Stimulated activated naive CD8-positive, alpha-beta T cell treated with anti-CD3 and anti-CD28 coated beads, Interleukin-15, Interleukin-2, amounts not matched to agents 100 ng/mL and 50 ng/mL, for 24 hours (primary cell): ENCODE results near the gene AHNAK.
"Not testable (repeated sequence)": the region's sequence is repeated elsewhere in the genome, so short reads cannot be mapped to it uniquely, and the experiment has no call there.

Source experiments
- H3K27ac Mint-ChIP-seq: one replicate; pipeline ENCODE4 v1.8.0; 2021; ENCODE audit warnings: mild to moderate bottlenecking, mixed read lengths
- H3K27me3 Mint-ChIP-seq: one replicate; pipeline ENCODE4 v1.8.0; 2021; ENCODE audit warnings: mixed read lengths
- H3K36me3 Mint-ChIP-seq: one replicate; pipeline ENCODE4 v1.8.0; 2021; ENCODE audit warnings: low read depth, mixed read lengths
- H3K4me1 Mint-ChIP-seq: one replicate; pipeline ENCODE4 v1.8.0; 2021; ENCODE audit warnings: low read depth, mixed read lengths
- H3K4me3 Mint-ChIP-seq: one replicate; pipeline ENCODE4 v1.8.0; 2021; ENCODE audit warnings: mild to moderate bottlenecking, mixed read lengths
- H3K9me3 Mint-ChIP-seq: one replicate; pipeline ENCODE4 v1.8.0; 2021; ENCODE audit warnings: mixed read lengths

AHNAK gene

DNA sequence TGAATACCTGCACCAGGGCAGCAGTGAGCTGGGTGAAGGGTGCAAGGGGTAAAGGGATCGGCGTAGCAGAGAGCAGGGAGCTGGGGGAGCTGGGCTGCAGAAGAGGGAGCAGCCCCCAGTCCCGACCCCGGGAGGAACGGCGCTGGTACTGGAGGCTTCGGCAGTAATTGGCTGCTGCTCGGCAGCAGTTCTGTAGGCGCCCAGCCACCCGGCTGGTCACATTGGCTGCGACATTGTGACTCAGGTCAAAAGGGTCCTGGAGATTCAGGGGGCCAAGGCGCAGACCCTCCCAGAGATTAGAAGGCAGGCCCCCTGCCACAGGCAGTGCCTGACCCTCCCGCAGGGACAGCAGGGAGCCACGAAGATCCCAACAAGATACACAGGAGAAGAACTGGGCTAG is 29.2 kb upstream of the AHNAK start:
- H3K36me3 Mint-ChIP-seq, result peaks cover 67% of the 10 kb centered on the region
- peak overlapping the region; percentile 100 for H3K4me3 Mint-ChIP-seq
- peaks cover 34% of the 10 kb centered on the region for H3K4me1 Mint-ChIP-seq
- no peaks in the 10 kb centered on the region for H3K9me3 Mint-ChIP-seq
- peak overlapping the region; percentile 72 for H3K27ac Mint-ChIP-seq
- no peaks in the 10 kb centered on the region for H3K27me3 Mint-ChIP-seq

GRCh38 chr11:62575156-62575555 is 28.6 kb upstream of the AHNAK start:
- H3K36me3 Mint-ChIP-seq, result peaks cover 72% of the 10 kb centered on the region

GRCh38 chr11:62574363-62575071 is 27.9 kb upstream of the AHNAK start:
- H3K27ac Mint-ChIP-seq, result peak overlapping the region; percentile 98
- H3K36me3 Mint-ChIP-seq, result peaks cover 78% of the 10 kb centered on the region
- H3K4me1 Mint-ChIP-seq, result peaks cover 47% of the 10 kb centered on the region
- H3K9me3 Mint-ChIP-seq, result no peaks in the 10 kb centered on the region
- peak overlapping the region; percentile 100 for H3K4me3 Mint-ChIP-seq
- no peaks in the 10 kb centered on the region for H3K27me3 Mint-ChIP-seq

More at GRCh38 chr11:62575156-62575555, 28.6 kb upstream of the AHNAK start:
- H3K27ac Mint-ChIP-seq, result peak overlapping the region; percentile 98
- peaks cover 41% of the 10 kb centered on the region for H3K4me1 Mint-ChIP-seq
- peak overlapping the region; percentile 100 for H3K4me3 Mint-ChIP-seq
- H3K9me3 Mint-ChIP-seq, result no peaks in the 10 kb centered on the region
- no peaks in the 10 kb centered on the region for H3K27me3 Mint-ChIP-seq

- Mint-ChIP-seq H3K27me3 (no peaks in the 10 kb centered on the region), H3K9me3 (no peaks in the 10 kb centered on the region), H3K4me1 (peaks cover 55% of the 10 kb centered on the region), H3K4me3 (peak within 1 kb of the TSS; percentile 100), H3K36me3 (peaks cover 82% of the 10 kb centered on the region), H3K27ac (peak within 1 kb of the TSS; percentile 98)
Observed at GRCh38 chr11:62573592-62574362, 27.2 kb upstream of the AHNAK start, which contains the start of gene EEF1G. EEF1G (minus strand) TSS chr11:62573891; CDS start chr11:62573842, 49 bp downstream.

DNA sequence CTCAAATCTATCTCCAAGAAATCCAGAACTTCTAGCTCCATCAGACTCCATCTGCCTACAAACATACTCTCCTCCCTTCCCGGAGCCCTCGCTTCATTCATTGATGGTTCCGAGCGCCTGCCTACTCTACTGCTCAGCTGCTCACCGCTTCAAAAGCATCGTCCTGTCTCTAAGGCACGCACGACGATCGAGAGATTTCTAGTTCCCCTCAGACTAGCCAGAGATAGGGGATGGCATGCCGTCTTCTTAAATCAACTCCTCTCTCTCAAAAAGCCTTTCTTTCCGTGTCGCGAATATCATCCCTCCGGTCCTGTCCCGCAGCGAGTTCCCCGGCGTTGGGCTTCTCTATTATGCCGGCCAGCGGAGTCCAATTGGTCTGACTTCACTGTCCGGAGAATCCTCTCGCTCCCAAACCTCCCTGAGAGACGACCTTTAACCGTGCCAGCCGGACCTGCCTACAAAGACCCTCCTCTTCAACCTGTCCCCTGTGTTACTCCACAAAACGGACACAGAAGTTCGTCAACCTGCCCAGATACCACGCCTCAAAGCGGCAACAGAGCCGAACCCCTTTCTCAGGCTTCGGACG is 26.5 kb upstream of the AHNAK start:
- H3K4me3 Mint-ChIP-seq, result peak overlapping the region; percentile 100
- no peaks in the 10 kb centered on the region for H3K27me3 Mint-ChIP-seq
- peak overlapping the region; percentile 98 for H3K27ac Mint-ChIP-seq
- peaks cover 58% of the 10 kb centered on the region for H3K4me1 Mint-ChIP-seq
- no peaks in the 10 kb centered on the region for H3K9me3 Mint-ChIP-seq
- H3K36me3 Mint-ChIP-seq, result peaks cover 85% of the 10 kb centered on the region

GRCh38 chr11:62572431-62572830 is 25.8 kb upstream of the AHNAK start:
- Mint-ChIP-seq H3K27ac (peak overlapping the region; percentile 98), H3K36me3 (peaks cover 82% of the 10 kb centered on the region), H3K4me3 (peak overlapping the region; percentile 100), H3K9me3 (no peaks in the 10 kb centered on the region), H3K27me3 (no peaks in the 10 kb centered on the region), H3K4me1 (peaks cover 61% of the 10 kb centered on the region)

DNA sequence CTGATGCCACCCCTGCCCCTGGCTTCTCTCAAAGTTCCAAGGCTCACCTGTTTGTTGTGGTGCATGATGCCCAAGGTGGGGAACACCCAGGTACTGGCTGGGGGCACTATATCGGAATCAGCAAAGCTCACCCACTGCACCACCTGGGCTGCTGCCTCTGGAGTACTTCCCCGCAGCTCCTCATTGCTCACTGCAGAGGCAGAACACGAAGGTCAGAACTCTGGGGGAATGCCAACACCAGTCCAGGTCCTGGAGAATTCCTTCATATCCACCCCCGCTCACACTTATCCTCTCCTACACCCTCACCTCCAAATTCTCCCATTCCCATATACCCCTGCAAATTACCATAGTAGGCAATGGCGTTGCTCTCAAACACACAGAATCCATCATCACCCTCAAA is 24.9 kb upstream of the AHNAK start:
- Mint-ChIP-seq H3K27ac (peak overlapping the region; percentile 98), H3K4me3 (peak overlapping the region; percentile 100), H3K36me3 (peaks cover 83% of the 10 kb centered on the region), H3K4me1 (peaks cover 69% of the 10 kb centered on the region)
- H3K9me3 Mint-ChIP-seq, H3K27me3 Mint-ChIP-seq: not testable (repeated sequence)

GRCh38 chr11:62570903-62571302 is 24.3 kb upstream of the AHNAK start:
- not testable (repeated sequence) for H3K9me3 Mint-ChIP-seq, H3K27me3 Mint-ChIP-seq
- H3K4me1 Mint-ChIP-seq, result peaks cover 75% of the 10 kb centered on the region
- peak overlapping the region; percentile 100 for H3K4me3 Mint-ChIP-seq
- peak overlapping the region; percentile 98 for H3K27ac Mint-ChIP-seq
- peaks cover 85% of the 10 kb centered on the region for H3K36me3 Mint-ChIP-seq

DNA sequence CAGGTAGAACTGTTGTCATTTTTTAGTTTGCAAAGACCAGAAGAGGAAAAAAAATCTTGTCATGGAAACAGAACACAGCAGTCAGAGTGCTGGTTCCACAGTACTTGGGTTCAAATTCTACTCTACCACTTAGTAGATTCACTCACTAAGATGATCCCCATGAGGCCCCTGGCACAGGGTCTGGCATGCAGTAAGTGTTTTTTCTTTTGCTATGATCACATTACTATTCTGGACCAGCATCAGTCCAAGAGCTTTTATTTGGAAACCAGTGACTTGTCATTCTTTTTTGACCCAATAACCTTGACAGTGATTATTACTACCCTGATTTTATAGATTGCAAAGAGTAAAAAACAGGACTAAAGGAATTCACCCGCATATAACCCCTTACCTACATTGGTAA is 23.0 kb upstream of the AHNAK start:
- Mint-ChIP-seq H3K36me3 (peaks cover 87% of the 10 kb centered on the region), H3K4me1 (peaks cover 75% of the 10 kb centered on the region), H3K27ac (peak overlapping the region; percentile 81), H3K9me3 (no peaks in the 10 kb centered on the region), H3K4me3 (peak overlapping the region; percentile 68), H3K27me3 (no peaks in the 10 kb centered on the region)

- no peaks in the 10 kb centered on the region for H3K9me3 Mint-ChIP-seq
- peak overlapping the region; percentile 60 for H3K4me3 Mint-ChIP-seq
- H3K27me3 Mint-ChIP-seq, result no peaks in the 10 kb centered on the region
- H3K4me1 Mint-ChIP-seq, result peaks cover 74% of the 10 kb centered on the region
- peak overlapping the region; percentile 79 for H3K27ac Mint-ChIP-seq
- H3K36me3 Mint-ChIP-seq, result peaks cover 81% of the 10 kb centered on the region
Observed at GRCh38 chr11:62567018-62567633, 20.5 kb upstream of the AHNAK start.

- Mint-ChIP-seq H3K4me3 (peak overlapping the region; percentile 40), H3K4me1 (peaks cover 73% of the 10 kb centered on the region), H3K36me3 (peaks cover 79% of the 10 kb centered on the region), H3K27me3 (no peaks in the 10 kb centered on the region), H3K27ac (peak overlapping the region; percentile 42), H3K9me3 (no peaks in the 10 kb centered on the region)
Observed at GRCh38 chr11:62566247-62566646, 19.6 kb upstream of the AHNAK start.

GRCh38 chr11:62565100-62565802 is 18.6 kb upstream of the AHNAK start:
- Mint-ChIP-seq H3K36me3 (peaks cover 79% of the 10 kb centered on the region), H3K9me3 (no peaks in the 10 kb centered on the region), H3K27ac (no peak overlapping the region), H3K4me3 (no peak overlapping the region), H3K27me3 (no peaks in the 10 kb centered on the region), H3K4me1 (peaks cover 72% of the 10 kb centered on the region)

- H3K27me3 Mint-ChIP-seq, H3K4me3 Mint-ChIP-seq, H3K9me3 Mint-ChIP-seq: not testable (repeated sequence)
- H3K27ac Mint-ChIP-seq, result peak overlapping the region; percentile 60
- peaks cover 80% of the 10 kb centered on the region for H3K4me1 Mint-ChIP-seq
- peaks cover 81% of the 10 kb centered on the region for H3K36me3 Mint-ChIP-seq
Observed at GRCh38 chr11:62561677-62562230, 15.1 kb upstream of the AHNAK start.

- peak overlapping the region; percentile 72 for H3K27ac Mint-ChIP-seq
- H3K36me3 Mint-ChIP-seq, result peaks cover 70% of the 10 kb centered on the region
- no peaks in the 10 kb centered on the region for H3K27me3 Mint-ChIP-seq
- H3K4me3 Mint-ChIP-seq, result no peak overlapping the region
- peaks cover 81% of the 10 kb centered on the region for H3K4me1 Mint-ChIP-seq
- no peaks in the 10 kb centered on the region for H3K9me3 Mint-ChIP-seq
Observed at GRCh38 chr11:62560566-62561103, 14.0 kb upstream of the AHNAK start.
